HG03457 (cell line): ENCODE measurements around the gene EED.
"Not testable (repeated sequence)": the region's sequence is repeated elsewhere in the genome, so short reads cannot be mapped to it uniquely, and the experiment has no call there.

Experiments used
- ATAC-seq: cut with Tn5 transposase; IDR thresholded peaks from one replicate; pipeline ENCODE4 v1.9.1; 2021; ENCODE audit warnings: moderate number of reproducible peaks; ENCODE audit not compliant: unreplicated experiment

EED gene

DNA sequence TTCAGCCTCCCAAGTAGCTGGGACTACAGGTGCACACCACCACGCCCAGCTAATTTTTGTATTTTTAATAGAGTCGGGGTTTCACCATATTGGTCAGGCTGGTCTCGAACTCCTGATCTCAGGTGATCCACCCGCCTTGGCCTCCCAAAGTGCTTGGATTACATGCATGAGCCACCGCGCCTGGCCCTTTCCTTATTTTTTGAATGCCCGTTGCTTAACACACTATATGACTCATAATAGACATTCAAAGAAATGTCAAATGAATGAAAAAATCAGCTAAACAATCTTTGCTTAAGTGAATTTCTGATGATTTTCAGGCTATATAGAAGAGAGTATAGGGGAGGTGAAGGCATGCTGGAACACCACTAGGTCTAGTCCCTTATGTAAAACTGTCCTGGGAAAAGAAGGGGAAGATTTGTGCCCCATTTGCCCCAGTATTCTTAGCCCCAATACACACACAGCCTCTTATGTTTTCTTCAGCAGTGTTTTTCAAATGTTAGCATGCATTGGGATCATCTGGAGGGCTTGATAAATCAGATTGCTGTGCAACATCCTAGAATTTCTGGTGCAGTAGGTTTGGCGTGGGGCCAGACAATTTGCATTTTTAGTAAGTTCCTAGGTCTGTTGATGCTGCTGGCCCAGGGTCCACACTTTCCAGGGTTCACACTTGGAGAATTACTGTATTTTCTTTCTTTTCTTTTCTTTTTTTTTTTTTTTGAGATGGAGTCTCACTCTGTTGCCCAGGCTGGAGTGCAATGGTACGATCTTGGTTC, 45.1 kb downstream of the EED start:
- not testable (repeated sequence) for ATAC-seq

DNA sequence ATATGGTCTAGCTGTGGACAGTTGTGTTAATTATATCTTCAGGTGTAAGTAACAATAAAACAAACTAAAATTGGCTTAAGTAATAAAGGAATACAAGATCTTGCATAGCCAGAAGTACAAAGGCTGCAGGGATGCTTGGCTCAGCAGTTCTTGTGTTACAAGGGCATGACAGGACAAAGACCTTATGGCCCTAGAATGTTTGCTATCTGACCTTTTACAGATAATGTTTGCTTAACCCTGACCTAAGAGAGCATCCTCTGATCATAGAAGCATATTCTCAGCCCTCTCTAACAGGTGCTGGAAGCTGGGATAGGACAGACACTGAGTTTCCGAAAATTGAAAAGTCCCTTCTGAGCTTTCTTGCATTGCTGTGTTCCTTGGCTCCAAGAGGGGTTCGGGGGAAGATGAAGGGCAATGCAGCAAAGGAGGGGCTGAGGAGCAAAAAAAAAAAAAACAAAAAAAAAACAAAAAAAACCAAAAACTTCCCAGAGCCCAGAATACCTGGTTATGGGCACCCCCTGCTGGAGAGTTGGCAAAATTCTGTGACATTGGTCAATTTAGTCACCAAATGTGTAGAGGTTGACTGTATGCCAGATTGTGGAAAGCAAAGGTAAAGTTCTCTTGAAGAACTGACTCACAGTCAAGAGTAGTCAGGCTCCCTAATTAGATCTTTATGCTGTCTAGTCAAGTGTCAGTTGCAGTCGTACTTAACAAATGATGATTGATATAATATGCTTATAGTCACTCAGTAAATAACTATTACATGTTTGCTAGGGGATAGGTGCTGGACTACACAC, 47.1 kb downstream of the EED start:
- ATAC-seq, result no peak

DNA sequence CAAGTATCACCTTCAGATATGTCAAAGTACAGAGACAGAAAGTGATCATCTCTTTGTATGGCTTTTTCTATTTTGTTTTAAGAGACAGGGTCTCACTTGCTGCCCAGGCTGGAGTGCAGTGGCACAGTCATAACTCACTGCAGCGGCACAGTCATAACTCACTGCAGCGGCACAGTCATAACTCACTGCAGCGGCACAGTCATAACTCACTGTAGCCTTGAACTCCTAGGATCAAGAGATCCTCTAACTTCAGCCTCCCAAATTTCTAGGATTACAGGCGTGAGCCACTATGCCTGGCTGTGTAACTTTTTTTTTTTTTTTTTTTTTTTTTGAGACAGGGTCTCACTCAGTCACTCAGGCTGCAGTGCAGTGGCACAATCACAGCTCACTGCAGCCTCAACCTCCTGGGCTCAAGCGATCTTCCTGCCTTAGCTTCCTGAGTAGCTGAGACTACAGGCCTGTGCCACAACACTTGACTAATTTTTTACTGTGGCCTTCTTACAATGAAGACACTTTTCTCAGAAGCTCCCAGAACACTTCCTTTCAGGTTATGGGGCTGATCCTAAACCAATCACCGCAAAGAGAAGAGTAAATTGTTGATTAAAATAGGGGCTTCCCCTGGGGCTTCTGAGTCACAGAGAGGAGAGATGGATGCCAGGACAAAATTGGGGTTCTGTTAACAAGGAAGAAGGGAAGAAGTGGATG, 48.5 kb downstream of the EED start:
- ATAC-seq, result peak; percentile 63

DNA sequence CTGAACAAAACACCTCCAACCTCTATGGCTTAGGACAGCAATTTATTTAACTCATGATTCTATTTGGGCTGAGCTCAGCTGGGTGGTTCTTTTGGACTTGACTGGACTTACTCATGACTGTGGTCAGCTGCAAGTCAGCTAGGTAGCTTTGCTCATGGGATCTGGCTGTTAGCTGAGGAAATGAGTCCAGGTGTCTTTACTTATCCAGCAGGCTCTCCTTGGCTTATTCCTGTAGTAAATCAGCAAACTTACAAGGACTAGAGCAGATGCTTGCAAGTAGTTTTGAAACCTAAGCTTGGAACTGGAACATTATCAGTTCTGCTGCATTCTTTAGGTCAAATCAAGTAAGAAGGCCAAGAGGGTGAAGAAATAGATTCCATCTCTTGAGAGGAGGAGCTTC, 49.5 kb downstream of the EED start:
- no peak for ATAC-seq

GRCh38 chr11:86301742-86302091, 57.2 kb downstream of the EED start:
- ATAC-seq, result no peak

- peak; percentile 97 for ATAC-seq
These were observed 57.7 kb downstream of the EED start, which contains the start of gene HIKESHI for GRCh38 chr11:86302092-86302793. TSS of gene HIKESHI (plus strand) at chr11:86302240. CDS start at chr11:86302449, 209 bp downstream.

DNA sequence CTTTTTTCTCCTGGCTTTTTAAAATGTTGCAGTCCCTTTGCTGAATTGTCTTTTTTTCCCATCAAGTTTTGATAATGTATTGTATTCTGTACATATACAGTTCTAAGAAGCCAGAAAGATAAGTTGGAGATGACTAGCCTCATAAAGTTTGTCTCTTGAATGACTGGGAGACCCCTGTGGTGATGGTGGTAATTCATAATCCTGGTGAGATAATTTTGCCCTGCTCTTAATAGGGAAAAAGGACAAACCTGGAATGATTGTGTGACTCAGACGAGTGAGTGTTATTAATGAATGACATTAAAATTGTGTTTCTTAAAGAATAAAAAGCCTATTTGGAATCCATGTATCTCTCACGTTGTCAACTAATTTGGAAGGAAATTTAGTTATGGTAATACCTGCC, 58.7 kb downstream of the EED start:
- ATAC-seq, result no peak

DNA sequence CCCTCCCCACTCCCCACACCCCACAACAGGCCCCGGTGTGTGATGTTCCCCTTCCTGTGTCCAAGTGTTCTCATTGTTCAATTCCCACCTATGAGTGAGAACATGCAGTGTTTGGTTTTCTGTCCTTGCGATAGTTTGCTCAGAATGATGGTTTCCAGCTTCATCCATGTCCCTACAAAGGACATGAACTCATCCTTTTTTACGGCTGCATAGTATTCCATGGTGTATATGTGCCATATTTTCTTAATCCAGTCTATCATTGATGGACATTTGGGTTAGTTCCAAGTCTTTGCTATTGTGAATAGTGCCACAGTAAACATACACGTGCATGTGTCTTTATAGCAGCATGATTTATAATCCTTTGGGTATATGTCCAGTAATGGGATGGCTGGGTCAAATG, 64.2 kb downstream of the EED start:
- not testable (repeated sequence) for ATAC-seq

DNA sequence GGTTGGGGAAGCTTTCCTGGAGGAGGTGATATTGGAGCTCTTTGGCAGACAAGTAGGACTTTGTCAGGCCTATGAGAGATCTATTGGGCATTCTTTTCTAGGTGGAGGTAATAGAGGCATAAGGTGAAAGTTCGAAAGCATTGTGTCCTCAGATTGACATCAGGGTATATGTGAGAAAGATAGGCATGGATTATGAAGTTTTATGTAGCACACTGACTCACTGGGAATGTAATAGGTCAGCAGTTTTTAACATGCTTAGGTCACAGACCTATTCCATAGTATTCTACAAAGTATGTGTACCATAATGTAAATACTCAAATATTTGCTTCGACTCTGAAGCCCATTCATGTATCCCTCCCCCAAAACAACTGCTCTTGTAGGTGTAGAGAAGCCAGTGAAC, 69.2 kb downstream of the EED start:
- ATAC-seq, result no peak

DNA sequence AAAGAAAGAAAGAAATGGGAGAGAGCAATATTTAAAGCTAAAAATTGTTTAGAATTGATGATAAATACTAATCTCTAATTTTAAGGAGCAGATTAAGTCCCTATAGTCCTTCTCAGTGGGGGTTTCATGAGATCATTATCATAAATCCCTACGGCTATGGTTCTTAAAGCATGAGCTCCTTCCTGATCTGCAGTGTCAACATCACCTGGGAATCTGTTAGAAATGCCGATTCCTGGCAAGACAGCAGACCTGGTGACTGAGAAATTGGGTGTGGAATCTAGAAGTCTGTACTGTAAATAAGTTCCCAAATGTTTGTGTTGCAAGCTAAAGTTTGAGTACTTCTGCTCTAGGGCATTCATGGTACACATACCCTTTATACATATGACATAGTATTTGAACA, 70.1 kb downstream of the EED start:
- ATAC-seq, result no peak
